ENCODE data around the gene CATSPERD. TPM values are rescaled to one million over a fixed set of nuclear protein-coding genes. Genes with fewer than 3 reads are reported as not detected.

CATSPERD gene
- polyA plus RNA-seq, 1 donor (not counting 4 experiments of a cell fraction or from before 2014, with no cell fraction given) = not detected

DNA sequence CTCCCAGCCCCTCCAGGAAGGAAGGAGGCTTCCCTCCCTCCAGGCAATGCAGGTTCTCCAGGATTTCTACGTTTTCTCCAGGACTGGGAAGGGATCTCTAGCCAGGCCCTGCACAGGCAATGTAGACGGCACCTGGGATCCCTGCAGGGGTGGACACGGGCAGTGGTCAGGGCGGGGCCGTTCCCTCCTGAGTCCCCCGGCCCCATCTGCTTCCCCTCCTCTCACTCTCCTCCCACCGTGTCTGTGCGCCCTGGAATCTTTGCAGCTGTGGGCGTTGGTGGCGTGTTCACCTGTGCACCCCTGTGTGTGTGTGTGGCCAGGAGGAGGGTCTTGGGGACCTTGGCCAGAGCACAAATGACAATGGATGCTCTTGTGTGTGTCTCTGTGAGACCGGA lies 94.4 kb downstream of the CATSPERD start:
- Histone ChIP-seq H3K27ac (ENCODE audit: control insufficient read depth, insufficient read depth, low read length) (no peak overlapping the region), H3K9me1 (ENCODE audit: control insufficient read depth, extremely low read depth, insufficient read depth, low read length) (no peaks in the 10 kb centered on the region), H3K4me2 (ENCODE audit: control insufficient read depth, extremely low read depth, insufficient read depth, low read depth, low read length) (no peak overlapping the region), H3K27me3 (ENCODE audit: control insufficient read depth, extremely low read depth, insufficient read depth, low read length) (peaks cover 16% of the 10 kb centered on the region), H3K79me2 (ENCODE audit: control insufficient read depth, insufficient read depth, low read length) (no peaks in the 10 kb centered on the region), H3K9me3 (ENCODE audit: control insufficient read depth, low read depth, low read length) (no peaks in the 10 kb centered on the region), H3K9ac (ENCODE audit: control insufficient read depth, extremely low read depth, insufficient read depth, low read length) (no peak overlapping the region), H3K4me1 (ENCODE audit: control insufficient read depth, extremely low read depth, insufficient read depth, low read length) (no peaks in the 10 kb centered on the region), H3K36me3 (ENCODE audit: control insufficient read depth in 2 of 2, extremely low read depth in 1 of 2, insufficient read depth in 2 of 2, low read length in 2 of 2) (no peaks in the 10 kb centered on the region), H4K20me1 (ENCODE audit: control insufficient read depth, extremely low read depth, insufficient read depth, low read length) (no peaks in the 10 kb centered on the region), H2AFZ (ENCODE audit: control insufficient read depth, low read length) (no peak overlapping the region), H3K4me3 (ENCODE audit: control insufficient read depth in 2 of 3, extremely low read depth in 1 of 3, insufficient read depth in 2 of 3, low read depth in 1 of 3, low read length in 3 of 3) (no peak overlapping the region)
- DNase-seq (ENCODE audit: low read depth, low spot score) (no peak), FAIRE-seq (no peak)
- dilution Hi-C loops (cut with MboI; ENCODE audit: extremely low pct_ligation_motif_present, low sequenced_read_pairs) = no loop called here
- TF ChIP-seq EZH2 (IDR thresholded peaks at IDR 0.05; ENCODE audit: low read length) = no peak
- TF ChIP-seq, protein P1, sequence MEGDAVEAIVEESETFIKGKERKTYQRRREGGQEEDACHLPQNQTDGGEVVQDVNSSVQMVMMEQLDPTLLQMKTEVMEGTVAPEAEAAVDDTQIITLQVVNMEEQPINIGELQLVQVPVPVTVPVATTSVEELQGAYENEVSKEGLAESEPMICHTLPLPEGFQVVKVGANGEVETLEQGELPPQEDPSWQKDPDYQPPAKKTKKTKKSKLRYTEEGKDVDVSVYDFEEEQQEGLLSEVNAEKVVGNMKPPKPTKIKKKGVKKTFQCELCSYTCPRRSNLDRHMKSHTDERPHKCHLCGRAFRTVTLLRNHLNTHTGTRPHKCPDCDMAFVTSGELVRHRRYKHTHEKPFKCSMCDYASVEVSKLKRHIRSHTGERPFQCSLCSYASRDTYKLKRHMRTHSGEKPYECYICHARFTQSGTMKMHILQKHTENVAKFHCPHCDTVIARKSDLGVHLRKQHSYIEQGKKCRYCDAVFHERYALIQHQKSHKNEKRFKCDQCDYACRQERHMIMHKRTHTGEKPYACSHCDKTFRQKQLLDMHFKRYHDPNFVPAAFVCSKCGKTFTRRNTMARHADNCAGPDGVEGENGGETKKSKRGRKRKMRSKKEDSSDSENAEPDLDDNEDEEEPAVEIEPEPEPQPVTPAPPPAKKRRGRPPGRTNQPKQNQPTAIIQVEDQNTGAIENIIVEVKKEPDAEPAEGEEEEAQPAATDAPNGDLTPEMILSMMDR (optimal IDR thresholded peaks at IDR 0.05 in 1 of 3, IDR thresholded peaks at IDR 0.05 in 1 of 3, conservative IDR thresholded peaks at IDR 0.05 in 1 of 3; ENCODE audit: extremely low read depth in 1 of 3, insufficient read depth in 2 of 3, low read length in 3 of 3) = no peak

DNA sequence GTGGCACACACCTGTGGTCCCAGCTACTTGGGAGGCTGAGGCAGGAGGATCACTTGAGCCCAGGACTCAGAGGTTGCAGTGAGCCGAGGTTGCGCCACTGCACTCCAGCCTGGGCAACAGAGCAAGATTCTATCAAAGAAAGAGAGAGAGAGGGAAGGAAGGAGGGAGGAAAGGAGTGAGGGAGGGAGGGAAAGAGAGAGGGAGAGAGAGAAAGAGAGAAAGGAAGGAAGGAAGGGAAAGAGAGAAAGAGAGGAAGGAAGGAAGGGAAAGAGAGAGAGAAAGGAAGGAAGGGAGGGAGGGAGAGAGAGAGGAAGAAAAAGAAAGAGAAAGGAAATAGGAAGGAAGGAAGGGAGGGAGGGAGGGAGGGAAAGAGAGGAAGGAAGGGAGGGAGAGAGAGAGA lies 96.8 kb downstream of the CATSPERD start:
- H3K9me1 ChIP-seq (ENCODE audit: control insufficient read depth, extremely low read depth, insufficient read depth, low read length) = no peaks in the 10 kb centered on the region
- no peaks in the 10 kb centered on the region for H3K9me3 ChIP-seq (ENCODE audit: control insufficient read depth, low read depth, low read length)
- no peak overlapping the region for H3K4me3 ChIP-seq (ENCODE audit: control insufficient read depth in 2 of 3, extremely low read depth in 1 of 3, insufficient read depth in 2 of 3, low read depth in 1 of 3, low read length in 3 of 3)
- no peaks in the 10 kb centered on the region for H3K36me3 ChIP-seq (ENCODE audit: control insufficient read depth in 2 of 2, extremely low read depth in 1 of 2, insufficient read depth in 2 of 2, low read length in 2 of 2)
- H3K27ac ChIP-seq (ENCODE audit: control insufficient read depth, insufficient read depth, low read length) = no peak overlapping the region
- dilution Hi-C loops (cut with MboI; ENCODE audit: extremely low pct_ligation_motif_present, low sequenced_read_pairs) = no loop called here
- TF ChIP-seq EZH2 (IDR thresholded peaks at IDR 0.05; ENCODE audit: low read length) = no peak
- TF ChIP-seq, protein P1 (optimal IDR thresholded peaks at IDR 0.05 in 1 of 3, IDR thresholded peaks at IDR 0.05 in 1 of 3, conservative IDR thresholded peaks at IDR 0.05 in 1 of 3; ENCODE audit: extremely low read depth in 1 of 3, insufficient read depth in 2 of 3, low read length in 3 of 3) = no peak
- H2AFZ ChIP-seq (ENCODE audit: control insufficient read depth, low read length) = no peak overlapping the region
- DNase-seq (ENCODE audit: low read depth, low spot score) = no peak
- H3K9ac ChIP-seq (ENCODE audit: control insufficient read depth, extremely low read depth, insufficient read depth, low read length) = no peak overlapping the region
- no peak overlapping the region for H3K4me2 ChIP-seq (ENCODE audit: control insufficient read depth, extremely low read depth, insufficient read depth, low read depth, low read length)
- H3K27me3 ChIP-seq (ENCODE audit: control insufficient read depth, extremely low read depth, insufficient read depth, low read length) = peaks cover 18% of the 10 kb centered on the region
- H4K20me1 ChIP-seq (ENCODE audit: control insufficient read depth, extremely low read depth, insufficient read depth, low read length) = no peaks in the 10 kb centered on the region
- FAIRE-seq = no peak
- no peaks in the 10 kb centered on the region for H3K4me1 ChIP-seq (ENCODE audit: control insufficient read depth, extremely low read depth, insufficient read depth, low read length)
- H3K79me2 ChIP-seq (ENCODE audit: control insufficient read depth, insufficient read depth, low read length) = no peaks in the 10 kb centered on the region
